ENCODE results near the gene PURB. TPM values are rescaled to one million over a fixed set of nuclear protein-coding genes. Genes with fewer than 3 reads are reported as not detected.

Gene PURB
- total and polyA plus RNA-seq, 10 of the 15 experiments (the other 5 are each of a cell fraction or from before 2014, with no cell fraction given): 0.77 to 18.6 (median 8.9) TPM

DNA sequence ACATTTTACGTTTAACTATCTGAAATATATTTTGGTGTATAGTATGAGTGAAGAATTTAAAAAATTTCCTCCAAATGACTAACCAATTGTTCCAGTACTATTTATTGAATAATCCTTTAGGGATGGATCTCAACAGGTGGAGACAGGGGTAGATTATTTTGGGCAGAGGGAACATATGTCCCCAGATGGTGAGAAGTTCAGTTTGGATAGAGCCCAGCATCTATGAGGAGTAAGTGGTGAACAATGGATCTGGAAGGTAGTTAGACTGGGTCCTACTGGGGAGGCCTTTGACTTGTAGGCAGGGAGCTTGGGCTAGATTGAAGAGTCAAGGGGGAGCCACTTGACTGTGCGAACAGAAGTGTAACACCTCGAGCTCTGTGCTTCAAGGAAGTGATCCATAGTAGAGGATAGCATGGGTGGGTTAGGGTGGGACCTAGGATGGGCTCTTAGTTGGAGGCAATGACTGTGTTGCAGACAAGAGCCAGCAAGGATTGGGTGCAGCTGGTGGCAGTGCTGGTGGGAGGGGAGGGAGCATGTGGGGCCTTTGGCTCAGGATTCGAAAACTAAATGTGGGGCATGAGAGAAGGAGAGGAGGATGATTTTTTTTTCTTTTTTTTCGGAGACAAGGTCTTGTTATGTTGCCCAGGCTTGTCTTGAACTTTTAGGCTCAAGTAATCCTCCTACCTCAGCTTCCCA is 3.9 kb upstream of the PURB start:
- no peak for TF ChIP-seq CBFB (IDR thresholded peaks at IDR 0.05; ENCODE audit: low read depth)
- TF ChIP-seq, protein P1, sequence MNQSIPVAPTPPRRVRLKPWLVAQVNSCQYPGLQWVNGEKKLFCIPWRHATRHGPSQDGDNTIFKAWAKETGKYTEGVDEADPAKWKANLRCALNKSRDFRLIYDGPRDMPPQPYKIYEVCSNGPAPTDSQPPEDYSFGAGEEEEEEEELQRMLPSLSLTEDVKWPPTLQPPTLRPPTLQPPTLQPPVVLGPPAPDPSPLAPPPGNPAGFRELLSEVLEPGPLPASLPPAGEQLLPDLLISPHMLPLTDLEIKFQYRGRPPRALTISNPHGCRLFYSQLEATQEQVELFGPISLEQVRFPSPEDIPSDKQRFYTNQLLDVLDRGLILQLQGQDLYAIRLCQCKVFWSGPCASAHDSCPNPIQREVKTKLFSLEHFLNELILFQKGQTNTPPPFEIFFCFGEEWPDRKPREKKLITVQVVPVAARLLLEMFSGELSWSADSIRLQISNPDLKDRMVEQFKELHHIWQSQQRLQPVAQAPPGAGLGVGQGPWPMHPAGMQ (IDR thresholded peaks at IDR 0.05; ENCODE audit: borderline replicate concordance): no peak
- TF ChIP-seq SMARCA5 (IDR thresholded peaks at IDR 0.05): no peak
- TF ChIP-seq CREB1 (IDR thresholded peaks at IDR 0.05; ENCODE audit: low read depth): no peak
- no peak for TF ChIP-seq FOXK2 (IDR thresholded peaks at IDR 0.05)
- TF ChIP-seq NR2F1 (conservative IDR thresholded peaks at IDR 0.05): no peak
- TF ChIP-seq EZH2 (IDR thresholded peaks at IDR 0.05; ENCODE audit: borderline replicate concordance, control insufficient read depth, low read depth, low read length): no peak
- no peak for TF ChIP-seq RUNX3 (IDR thresholded peaks at IDR 0.05; ENCODE audit: low read length)
- no peak for TF ChIP-seq BRCA1 (IDR thresholded peaks at IDR 0.05; ENCODE audit: low read depth, low read length)
- FAIRE-seq (no peak), DNase-seq (ENCODE audit: low read depth, low spot score) (no peak), ATAC-seq (no peak)
- H3K27ac ChIP-seq (ENCODE audit: control insufficient read depth, insufficient read depth): no peak overlapping the region
- intact Hi-C loops (cut with micrococcal nuclease; ENCODE audit: unreplicated experiment): loop anchor here (5.0 kb wide), 1 partner anchor 88 kb away; the partner anchor contains the start of gene MYO1G
- no peak overlapping the region for H3K4me2 ChIP-seq (ENCODE audit: control insufficient read depth, insufficient read depth)
- no peaks in the 10 kb centered on the region for H3K27me3 ChIP-seq (replicated peaks in 1 of 2; ENCODE audit: control insufficient read depth in 2 of 2, insufficient read depth in 2 of 2, low read length in 1 of 2)
- CTCF ChIA-PET: interaction anchor here (1.0 to 1.1 kb wide), 2 partner anchors 9 to 85 kb away, joined by 3 to 4 read pairs; no protein-coding TSS in a partner anchor
- no peaks in the 10 kb centered on the region for H3K36me3 ChIP-seq (ENCODE audit: control insufficient read depth in 2 of 2, insufficient read depth in 2 of 2, low read length in 1 of 2)
- no peak overlapping the region for H3K4me3 ChIP-seq
- H3K4me1 ChIP-seq (ENCODE audit: control insufficient read depth, insufficient read depth, low read length): 0 out of 2 replicates have a peak, but pooled peaks cover 3% of the 10 kb centered on the region
- SMC1A ChIA-PET (ENCODE audit: uncharacterized antibody, unreplicated experiment): no interaction called here
- whole genome bisulfite sequencing (ENCODE audit: insufficient coverage, insufficient replicate concordance, low lambda C conversion rate, missing lambda C conversion rate): 41% methylated on average over 5 of the region's 5 CpGs
- RAD21 ChIA-PET (ENCODE audit: unreplicated experiment): no interaction called here
- POLR2A ChIA-PET: no interaction called here
- H3K79me2 ChIP-seq (ENCODE audit: control insufficient read depth, insufficient read depth, low read length): peaks cover 15% of the 10 kb centered on the region
- H2AFZ ChIP-seq (ENCODE audit: control insufficient read depth, low read depth, low read length): no peak overlapping the region
- no TSS peak for BruUV-seq (replicated peaks)
- in situ Hi-C loops (cut with MboI): no loop called here
- no peaks in the 10 kb centered on the region for H3K9me3 ChIP-seq (replicated peaks; ENCODE audit: control insufficient read depth, insufficient read depth, low read length)
- H4K20me1 ChIP-seq (ENCODE audit: control insufficient read depth, insufficient read depth): no peaks in the 10 kb centered on the region
- no peak overlapping the region for H3K9ac ChIP-seq (ENCODE audit: control insufficient read depth, insufficient read depth, low read length)
